Caco-2 (cell line): ENCODE measurements around the gene STX8. TPM values are rescaled to one million over a fixed set of nuclear protein-coding genes. Genes with fewer than 3 reads are reported as not detected.

ENCODE experiments used
- BruUV-seq: library from RNA; stranded (reverse); fragments of 400-500 nt; replicated peaks from 2 replicates; lab custom pipeline; 2021; lab: Mats Ljungman, UMichigan
- CTCF ChIA-PET: fragments of 300-600 bp; sonication (Branson Sonifier 250); formaldehyde crosslinking; loops from one replicate; lab custom pipeline; 2022; ENCODE audit warnings: antibody characterized with exemption; lab: Charles Lee
- POLR2A ChIA-PET: fragments of 300-600 bp; sonication (Branson Sonifier 250); formaldehyde crosslinking; loops from one replicate; lab custom pipeline; 2022; ENCODE audit warnings: antibody characterized with exemption; lab: Charles Lee
- DNase-seq, 2 experiments: peaks; one replicate each; pipeline versions ENCODE4 v3.0.0 to v3.0.0-alpha.2; 2020 to 2022
- H3K27me3 ChIP-seq: replicated peaks from 2 replicates; pipeline ENCODE4 v1.6.0; 2011; ENCODE audit warnings: low read length; ENCODE audit not compliant: control insufficient read depth, insufficient read depth
- H3K36me3 ChIP-seq: 2 replicates; pipeline ENCODE4 v1.5.1; 2011; ENCODE audit warnings: low read length; ENCODE audit not compliant: control insufficient read depth, insufficient read depth
- H3K4me1 ChIP-seq: fragments of 250-450 bp; sonication (Bioruptor Pico); 2 replicates; pipeline ENCODE4 v1.5.1; 2020; ENCODE audit warnings: mild to moderate bottlenecking
- H3K4me3 ChIP-seq: 2 replicates; pipeline ENCODE4 v1.5.1; 2011; ENCODE audit warnings: low read depth, mild to moderate bottlenecking, control low read depth, low read length
- H3K9me3 ChIP-seq: fragments of 250-450 bp; sonication (Bioruptor Pico); 2 replicates; pipeline ENCODE4 v1.5.1; 2020; ENCODE audit warnings: mild to moderate bottlenecking, moderate library complexity
- H3K27ac Mint-ChIP-seq: one replicate; pipeline ENCODE4 v1.8.0; 2022; ENCODE audit warnings: mixed read lengths; ENCODE audit not compliant: unreplicated experiment
- H3K27me3 Mint-ChIP-seq: one replicate; pipeline ENCODE4 v1.8.0; 2022; ENCODE audit warnings: mixed read lengths; ENCODE audit not compliant: insufficient read depth, unreplicated experiment
- H3K36me3 Mint-ChIP-seq: one replicate; pipeline ENCODE4 v1.8.0; 2022; ENCODE audit warnings: mild to moderate bottlenecking, mixed read lengths; ENCODE audit not compliant: insufficient read depth, unreplicated experiment
- H3K4me1 Mint-ChIP-seq: one replicate; pipeline ENCODE4 v1.8.0; 2022; ENCODE audit warnings: low read depth, mixed read lengths; ENCODE audit not compliant: unreplicated experiment
- H3K4me3 Mint-ChIP-seq: one replicate; pipeline ENCODE4 v1.8.0; 2022; ENCODE audit warnings: mild to moderate bottlenecking, moderate library complexity, mixed read lengths; ENCODE audit not compliant: unreplicated experiment
- H3K9me3 Mint-ChIP-seq: one replicate; pipeline ENCODE4 v1.8.0; 2022; ENCODE audit warnings: mixed read lengths; ENCODE audit not compliant: unreplicated experiment
- intact Hi-C: fragments of 100-400 bp; cut with micrococcal nuclease; formaldehyde crosslinking; loops from one replicate; pipeline ENCODE4 v1.10.0; 2022; ENCODE audit not compliant: unreplicated experiment
- total RNA-seq: library from RNA; stranded (reverse); gene quantifications from 2 replicates; pipeline ENCODE4 v1.2.3, GENCODE V29; 2022
- TF ChIP-seq, protein P1 (sequence below), 2 experiments: fragments of 200-600 bp in 1 of 2; IDR thresholded peaks; 1 replicate in 1 of 2; 2 replicates in 1 of 2; pipeline versions ENCODE4 v1.5.1 to v1.8.0; 2011 to 2022; ENCODE audit warnings: antibody characterized with exemption in 1 of 2, control low read depth in 1 of 2, inconsistent platforms in 1 of 2, low read depth in 1 of 2, low read length in 1 of 2, mild to moderate bottlenecking in 1 of 2, moderate library complexity in 1 of 2; ENCODE audit not compliant: insufficient read depth in 1 of 2, severe bottlenecking in 1 of 2, unreplicated experiment in 1 of 2

STX8 gene
- total RNA-seq, 1 experiment from 2014 or later: 22.6 TPM

DNA sequence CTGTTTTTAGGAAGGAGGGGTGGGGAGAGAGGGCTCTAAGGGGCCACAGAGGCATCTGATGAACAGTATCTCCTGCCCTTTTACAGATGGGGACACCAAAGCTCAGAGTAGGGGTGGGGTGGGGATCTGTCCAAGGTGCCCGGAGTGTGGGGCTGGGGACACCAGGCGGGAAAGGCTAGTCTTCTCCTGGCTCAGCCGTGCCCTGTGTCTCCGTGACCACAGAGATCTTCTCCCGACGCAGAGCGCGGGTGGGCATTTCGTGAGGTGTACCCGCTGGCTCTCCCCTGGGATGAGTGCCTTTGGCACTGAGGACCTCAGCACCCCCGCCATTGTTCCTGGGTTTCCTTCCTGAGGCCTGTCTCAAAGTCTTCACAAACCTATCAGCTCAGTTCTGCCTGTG is 344.8 kb downstream of the STX8 start:
- POLR2A ChIA-PET: no interaction called here
- intact Hi-C loops: no loop called here
- no peaks in the 10 kb centered on the region for H3K36me3 ChIP-seq
- Mint-ChIP-seq H3K9me3 (no peaks in the 10 kb centered on the region), H3K27ac (no peak overlapping the region), H3K36me3 (no peaks in the 10 kb centered on the region), H3K4me3 (no peak overlapping the region), H3K4me1 (no peaks in the 10 kb centered on the region), H3K27me3 (no peaks in the 10 kb centered on the region)
- no peaks in the 10 kb centered on the region for H3K9me3 ChIP-seq
- H3K27me3 ChIP-seq: no peaks in the 10 kb centered on the region
- TF ChIP-seq, protein P1, sequence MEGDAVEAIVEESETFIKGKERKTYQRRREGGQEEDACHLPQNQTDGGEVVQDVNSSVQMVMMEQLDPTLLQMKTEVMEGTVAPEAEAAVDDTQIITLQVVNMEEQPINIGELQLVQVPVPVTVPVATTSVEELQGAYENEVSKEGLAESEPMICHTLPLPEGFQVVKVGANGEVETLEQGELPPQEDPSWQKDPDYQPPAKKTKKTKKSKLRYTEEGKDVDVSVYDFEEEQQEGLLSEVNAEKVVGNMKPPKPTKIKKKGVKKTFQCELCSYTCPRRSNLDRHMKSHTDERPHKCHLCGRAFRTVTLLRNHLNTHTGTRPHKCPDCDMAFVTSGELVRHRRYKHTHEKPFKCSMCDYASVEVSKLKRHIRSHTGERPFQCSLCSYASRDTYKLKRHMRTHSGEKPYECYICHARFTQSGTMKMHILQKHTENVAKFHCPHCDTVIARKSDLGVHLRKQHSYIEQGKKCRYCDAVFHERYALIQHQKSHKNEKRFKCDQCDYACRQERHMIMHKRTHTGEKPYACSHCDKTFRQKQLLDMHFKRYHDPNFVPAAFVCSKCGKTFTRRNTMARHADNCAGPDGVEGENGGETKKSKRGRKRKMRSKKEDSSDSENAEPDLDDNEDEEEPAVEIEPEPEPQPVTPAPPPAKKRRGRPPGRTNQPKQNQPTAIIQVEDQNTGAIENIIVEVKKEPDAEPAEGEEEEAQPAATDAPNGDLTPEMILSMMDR (IDR thresholded peaks at IDR 0.05; ENCODE audit: insufficient read depth in 1 of 2, low read depth in 1 of 2, low read length in 1 of 2, severe bottlenecking in 1 of 2, unreplicated experiment in 1 of 2): no peak
- no peak for DNase-seq
- no TSS peak for BruUV-seq
- H3K4me1 ChIP-seq: no peaks in the 10 kb centered on the region
- H3K4me3 ChIP-seq: no peak overlapping the region
- CTCF ChIA-PET: no interaction called here

DNA sequence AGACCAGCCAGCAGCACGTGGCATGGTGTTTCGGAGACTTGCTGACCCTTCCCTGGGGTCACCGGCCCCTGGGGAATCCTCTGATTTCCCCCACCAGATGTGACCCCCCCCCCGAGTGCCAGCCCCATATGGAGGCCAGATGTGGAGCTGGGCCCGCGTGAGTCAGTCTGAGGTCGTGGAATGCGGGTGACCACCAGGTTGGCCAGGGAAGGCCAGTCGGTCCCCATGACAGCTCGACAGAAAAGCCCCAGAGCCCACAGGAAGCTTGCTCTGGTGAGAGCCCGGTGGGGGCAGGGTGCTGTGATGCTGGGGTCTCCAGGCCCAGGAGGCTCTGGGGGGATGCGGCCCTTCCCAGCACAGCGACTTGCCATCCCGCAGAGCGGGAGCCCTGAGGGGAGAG is 345.3 kb downstream of the STX8 start:
- Histone ChIP-seq H3K27me3 (no peaks in the 10 kb centered on the region), H3K4me3 (no peak overlapping the region), H3K9me3 (no peaks in the 10 kb centered on the region), H3K36me3 (no peaks in the 10 kb centered on the region), H3K4me1 (no peaks in the 10 kb centered on the region)
- Mint-ChIP-seq H3K4me3 (no peak overlapping the region), H3K4me1 (no peaks in the 10 kb centered on the region), H3K36me3 (no peaks in the 10 kb centered on the region), H3K27me3 (no peaks in the 10 kb centered on the region), H3K9me3 (no peaks in the 10 kb centered on the region), H3K27ac (no peak overlapping the region)
- ChIA-PET POLR2A (no interaction called here), CTCF (no interaction called here)
- intact Hi-C loops: no loop called here
- TF ChIP-seq, protein P1 (IDR thresholded peaks at IDR 0.05; ENCODE audit: insufficient read depth in 1 of 2, low read depth in 1 of 2, low read length in 1 of 2, severe bottlenecking in 1 of 2, unreplicated experiment in 1 of 2): no peak
- BruUV-seq: no TSS peak
- no peak for DNase-seq

DNA sequence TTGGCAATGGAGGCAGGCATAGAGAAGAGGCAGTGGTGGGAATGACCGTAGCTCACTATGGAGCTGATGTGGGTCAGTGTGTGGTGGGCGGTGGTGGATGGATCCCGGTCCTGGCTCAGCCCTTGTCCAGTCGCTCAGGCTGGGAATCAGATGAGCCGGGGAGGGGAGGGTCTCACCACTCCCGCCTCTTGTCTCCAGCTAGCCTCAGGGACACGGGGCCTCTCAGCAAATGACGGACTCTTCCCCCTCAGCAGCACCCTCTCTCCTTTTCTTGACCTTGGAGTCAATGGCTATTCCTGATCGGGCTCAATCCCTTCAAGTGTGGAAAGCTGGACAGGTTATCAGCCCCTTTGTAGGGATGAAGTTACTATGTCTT is 345.8 kb downstream of the STX8 start:
- H3K27me3 Mint-ChIP-seq: no peaks in the 10 kb centered on the region
- no peak for DNase-seq
- ChIA-PET CTCF (no interaction called here), POLR2A (no interaction called here)
- H3K4me3 Mint-ChIP-seq: no peak overlapping the region
- H3K4me1 Mint-ChIP-seq: no peaks in the 10 kb centered on the region
- Histone ChIP-seq H3K9me3 (no peaks in the 10 kb centered on the region), H3K4me3 (no peak overlapping the region), H3K36me3 (no peaks in the 10 kb centered on the region), H3K4me1 (no peaks in the 10 kb centered on the region), H3K27me3 (no peaks in the 10 kb centered on the region)
- intact Hi-C loops: no loop called here
- BruUV-seq: no TSS peak
- no peaks in the 10 kb centered on the region for H3K9me3 Mint-ChIP-seq
- no peaks in the 10 kb centered on the region for H3K36me3 Mint-ChIP-seq
- H3K27ac Mint-ChIP-seq: no peak overlapping the region
- TF ChIP-seq, protein P1 (IDR thresholded peaks at IDR 0.05; ENCODE audit: insufficient read depth in 1 of 2, low read depth in 1 of 2, low read length in 1 of 2, severe bottlenecking in 1 of 2, unreplicated experiment in 1 of 2): no peak
